Gastrocnemius medialis (tissue), 4 donors: ENCODE data around the gene MYL4. TPM values are rescaled to one million over a fixed set of nuclear protein-coding genes. Genes with fewer than 3 reads are reported as not detected.
A peak's percentile ranks its signal among the peaks of the same experiment; 100 is the strongest.

Experiments used
- ATAC-seq, 2 donors: fragments of 150-250 bp; one replicate each; pipeline ENCODE4 v1.9.1; 2016
- DNase-seq, 2 donors: peaks; one replicate each; pipeline ENCODE4 v3.0.0-alpha.2; 2019
- H3K27ac ChIP-seq, 4 donors: fragments of 200-600 bp; sonication (generic); 1 replicate in 1 of 4; 2 replicates in 3 of 4; pipeline ENCODE4 v1.5.1; 2016 to 2018; ENCODE audit warnings: mild to moderate bottlenecking in 2 of 4, moderate library complexity in 1 of 4
- H3K27me3 ChIP-seq, 3 donors: fragments of 200-600 bp; sonication (generic) in 2 of 3; 1 replicate in 1 of 3; 2 replicates in 2 of 3; pipeline versions ENCODE4 v1.5.1 to v1.6.0; 2016 to 2019; ENCODE audit warnings: mild to moderate bottlenecking in 1 of 3, moderate library complexity in 1 of 3
- H3K36me3 ChIP-seq, 2 donors: fragments of 200-600 bp; sonication (generic) in 1 of 2; one replicate each; pipeline ENCODE4 v1.5.1; 2017 to 2018
- H3K4me1 ChIP-seq, 2 donors: fragments of 200-600 bp; sonication (generic) in 1 of 2; one replicate each; pipeline ENCODE4 v1.5.1; 2016 to 2017; ENCODE audit warnings: mild to moderate bottlenecking in 2 of 2
- H3K4me3 ChIP-seq, 4 donors: fragments of 200-600 bp; sonication (generic) in 3 of 4; 1 replicate in 1 of 4; 2 replicates in 3 of 4; pipeline ENCODE4 v1.5.1; 2016 to 2019; ENCODE audit warnings: mild to moderate bottlenecking in 2 of 4
- H3K9me3 ChIP-seq, 3 donors: fragments of 200-600 bp; sonication (generic) in 2 of 3; 1 replicate in 1 of 3; 2 replicates in 2 of 3; pipeline ENCODE4 v1.5.1; 2016 to 2019
- POLR2A ChIP-seq, 2 donors: fragments of 450-650 bp; IDR thresholded peaks; one replicate each; pipeline ENCODE4 v1.6.1; 2017; ENCODE audit warnings: antibody characterized with exemption in 2 of 2, mild to moderate bottlenecking in 2 of 2, moderate library complexity in 2 of 2
- in situ Hi-C, 4 donors: fragments of 200-750 bp; cut with MboI; loops; one replicate each; pipeline versions ENCODE4 v1.15.0 to v1.8.0; 2017; ENCODE audit warnings: low sequenced_read_pairs in 4 of 4
- intact Hi-C: fragments of 100-400 bp; cut with DNase I; formaldehyde crosslinking; loops from one replicate; pipeline ENCODE4 v1.15.1; 2023; ENCODE audit warnings: low total_unique reads
- total RNA-seq, 4 donors: library from RNA; depleted of rRNA; stranded (reverse); fragments of >200 nt; gene quantifications; one replicate each; pipeline versions ENCODE4 v1.1.0 to v1.2.3, GENCODE V29; 2016
- TF ChIP-seq, protein P1 (sequence below), 5 experiments: fragments of 450-650 bp in 3 of 5; fragments of 200-600 bp in 2 of 5; sonication (generic) in 2 of 5; IDR thresholded peaks in 4 of 5; conservative IDR thresholded peaks in 1 of 5; 1 replicate in 4 of 5; 2 replicates in 1 of 5; pipeline ENCODE4 v1.5.1; 2016 to 2019; ENCODE audit warnings: antibody characterized with exemption in 5 of 5, mild to moderate bottlenecking in 3 of 5, moderate library complexity in 3 of 5

The MYL4 gene
- total RNA-seq, 4 donors from 2014 or later = 0.97 TPM; not detected in 3

- Histone ChIP-seq H3K27ac (peak within 1 kb of the TSS; percentile 91 to 97 (median 94)), H3K27me3 (no peaks in the 10 kb centered on the region), H3K36me3 (no peaks in the 10 kb centered on the region), H3K9me3 (no peaks in the 10 kb centered on the region), H3K4me1 (peaks cover 30 to 39% of the 10 kb centered on the region in 2 donors), H3K4me3 (peak within 1 kb of the TSS; percentile 72 to 95 (median 77))
- intact Hi-C loops = no loop called here
- ATAC-seq (peak; percentile 96), DNase-seq (peak; percentile 98)
- TF ChIP-seq, protein P1, sequence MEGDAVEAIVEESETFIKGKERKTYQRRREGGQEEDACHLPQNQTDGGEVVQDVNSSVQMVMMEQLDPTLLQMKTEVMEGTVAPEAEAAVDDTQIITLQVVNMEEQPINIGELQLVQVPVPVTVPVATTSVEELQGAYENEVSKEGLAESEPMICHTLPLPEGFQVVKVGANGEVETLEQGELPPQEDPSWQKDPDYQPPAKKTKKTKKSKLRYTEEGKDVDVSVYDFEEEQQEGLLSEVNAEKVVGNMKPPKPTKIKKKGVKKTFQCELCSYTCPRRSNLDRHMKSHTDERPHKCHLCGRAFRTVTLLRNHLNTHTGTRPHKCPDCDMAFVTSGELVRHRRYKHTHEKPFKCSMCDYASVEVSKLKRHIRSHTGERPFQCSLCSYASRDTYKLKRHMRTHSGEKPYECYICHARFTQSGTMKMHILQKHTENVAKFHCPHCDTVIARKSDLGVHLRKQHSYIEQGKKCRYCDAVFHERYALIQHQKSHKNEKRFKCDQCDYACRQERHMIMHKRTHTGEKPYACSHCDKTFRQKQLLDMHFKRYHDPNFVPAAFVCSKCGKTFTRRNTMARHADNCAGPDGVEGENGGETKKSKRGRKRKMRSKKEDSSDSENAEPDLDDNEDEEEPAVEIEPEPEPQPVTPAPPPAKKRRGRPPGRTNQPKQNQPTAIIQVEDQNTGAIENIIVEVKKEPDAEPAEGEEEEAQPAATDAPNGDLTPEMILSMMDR (IDR thresholded peaks at IDR 0.05 in 4 of 5, conservative IDR thresholded peaks at IDR 0.05 in 1 of 5) = no peak
- TF ChIP-seq POLR2A (IDR thresholded peaks at IDR 0.05) = peak; percentile 69 to 77
- in situ Hi-C loops = no loop called here
Measured at GRCh38 chr17:47188876-47189731, 20.0 kb upstream of the MYL4 start, which contains the start of gene CDC27. Gene CDC27 (minus strand): TSS chr17:47189295. CDS start chr17:47189172, 123 bp downstream.

DNA sequence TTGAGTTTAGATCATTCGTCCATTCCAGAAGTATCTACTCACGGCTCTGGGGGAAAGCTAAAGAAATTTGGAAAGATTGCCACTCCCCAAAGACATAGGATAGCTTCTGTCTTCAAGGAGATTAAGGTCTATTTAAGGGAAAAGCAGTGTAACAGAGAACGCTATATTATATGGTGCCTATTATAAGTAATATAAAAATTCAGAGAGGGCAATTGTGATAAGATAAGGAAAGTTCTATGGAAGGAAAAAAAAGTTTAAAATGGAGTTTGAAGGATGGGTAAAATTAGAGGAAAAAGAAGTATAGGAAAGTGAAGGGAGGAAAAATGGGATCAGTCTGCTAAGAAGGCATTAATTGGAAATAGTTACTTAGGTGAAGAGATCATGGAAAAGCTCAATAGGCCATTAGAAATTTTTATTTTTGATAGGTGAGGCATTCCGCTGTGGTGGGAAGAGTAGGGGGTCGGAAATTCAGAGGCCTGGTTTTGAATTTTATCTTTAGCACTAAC, 19.4 kb upstream of the MYL4 start:
- DNase-seq (no peak), ATAC-seq (no peak)
- Histone ChIP-seq H3K9me3 (no peaks in the 10 kb centered on the region), H3K27me3 (no peaks in the 10 kb centered on the region), H3K27ac (peak overlapping the region; percentile 80 to 97 (median 94)), H3K4me1 (peaks cover 30 to 32% of the 10 kb centered on the region in 2 donors), H3K36me3 (no peaks in the 10 kb centered on the region), H3K4me3 (peak overlapping the region; percentile 50 to 95 (median 66))
- in situ Hi-C loops (no loop called here), intact Hi-C loops (no loop called here)
- no peak for TF ChIP-seq POLR2A (IDR thresholded peaks at IDR 0.05)
- TF ChIP-seq, protein P1 (IDR thresholded peaks at IDR 0.05 in 4 of 5, conservative IDR thresholded peaks at IDR 0.05 in 1 of 5) = no peak

DNA sequence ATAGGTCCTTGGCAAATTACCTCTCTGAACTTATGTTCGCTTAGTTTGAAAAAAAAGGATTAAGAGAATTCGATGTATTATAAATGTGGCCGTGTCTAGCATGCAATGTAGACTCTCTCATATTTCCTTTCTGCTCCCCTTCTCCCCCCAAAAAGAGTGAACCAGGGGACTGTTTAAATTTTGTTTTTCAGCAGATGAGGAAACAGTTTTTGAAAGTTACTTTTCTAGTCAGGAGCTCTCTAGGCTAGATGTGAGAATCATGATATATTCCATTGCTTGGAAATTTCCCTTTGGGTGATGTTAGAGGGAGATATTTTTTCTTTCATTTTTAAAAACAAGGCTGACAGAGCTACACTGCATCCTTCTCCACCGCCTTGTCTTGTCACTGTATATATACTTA, 18.9 kb upstream of the MYL4 start:
- DNase-seq (no peak), ATAC-seq (no peak)
- in situ Hi-C loops (no loop called here), intact Hi-C loops (no loop called here)
- Histone ChIP-seq H3K27me3 (no peaks in the 10 kb centered on the region), H3K36me3 (no peaks in the 10 kb centered on the region), H3K4me1 (peaks cover 30 to 32% of the 10 kb centered on the region in 2 donors), H3K4me3 (no peak overlapping the region), H3K9me3 (no peaks in the 10 kb centered on the region), H3K27ac (no peak overlapping the region)
- TF ChIP-seq, protein P1 (IDR thresholded peaks at IDR 0.05 in 4 of 5, conservative IDR thresholded peaks at IDR 0.05 in 1 of 5) = no peak
- no peak for TF ChIP-seq POLR2A (IDR thresholded peaks at IDR 0.05)

- Histone ChIP-seq H3K9me3 (no peaks in the 10 kb centered on the region), H3K4me3 (no peak overlapping the region), H3K27ac (no peak overlapping the region), H3K4me1 (peaks cover 26% of the 10 kb centered on the region in 2 donors), H3K27me3 (no peaks in the 10 kb centered on the region), H3K36me3 (no peaks in the 10 kb centered on the region)
- TF ChIP-seq POLR2A (IDR thresholded peaks at IDR 0.05) = no peak
- TF ChIP-seq, protein P1 (IDR thresholded peaks at IDR 0.05 in 4 of 5, conservative IDR thresholded peaks at IDR 0.05 in 1 of 5) = no peak
- in situ Hi-C loops (no loop called here), intact Hi-C loops (no loop called here)
- DNase-seq (no peak), ATAC-seq (no peak)
Measured at GRCh38 chr17:47190770-47191169, 18.4 kb upstream of the MYL4 start.
